Astrocyte (in vitro differentiated cells and primary cell): Measurements from ENCODE around the gene KYNU. TPM values are rescaled to one million over a fixed set of nuclear protein-coding genes. Genes with fewer than 3 reads are reported as not detected.

Experiments used
- DNase-seq: peaks from one replicate; pipeline ENCODE4 v3.0.0-alpha.2; 2010; ENCODE audit warnings: low read depth
- FAIRE-seq: peaks from 2 replicates; lab custom pipeline; 2011; peaks lifted over from hg19 to GRCh38; lab: Jason Lieb, UNC
- H2AFZ ChIP-seq: 2 replicates; pipeline ENCODE4 v1.6.0; 2012; ENCODE audit warnings: low read depth, low read length, inconsistent platforms
- H3K27ac ChIP-seq: 2 replicates; pipeline ENCODE4 v1.5.1; 2011; ENCODE audit warnings: low read depth, low read length, inconsistent platforms
- H3K27me3 ChIP-seq: 2 replicates; pipeline ENCODE4 v1.6.0; 2011; ENCODE audit warnings: low read length, inconsistent platforms; ENCODE audit not compliant: insufficient read depth
- H3K36me3 ChIP-seq: 2 replicates; pipeline ENCODE4 v1.5.1; 2011; ENCODE audit warnings: low read length, inconsistent platforms; ENCODE audit not compliant: insufficient read depth
- H3K4me1 ChIP-seq: 2 replicates; pipeline ENCODE4 v1.5.1; 2011; ENCODE audit warnings: low read length, inconsistent platforms; ENCODE audit not compliant: insufficient read depth
- H3K4me2 ChIP-seq: 2 replicates; pipeline ENCODE4 v1.6.0; 2012; ENCODE audit warnings: low read length, inconsistent platforms
- H3K4me3 ChIP-seq: 2 replicates; pipeline ENCODE4 v1.5.1; 2011; ENCODE audit warnings: low read depth, mild to moderate bottlenecking, low read length, inconsistent platforms; ENCODE audit not compliant: insufficient read depth
- H3K79me2 ChIP-seq: 2 replicates; pipeline ENCODE4 v1.6.0; 2012; ENCODE audit warnings: mild to moderate bottlenecking, low read length, inconsistent platforms; ENCODE audit not compliant: insufficient read depth
- H3K9ac ChIP-seq: 2 replicates; pipeline ENCODE4 v1.6.0; 2012; ENCODE audit warnings: mild to moderate bottlenecking, low read length, inconsistent platforms
- H3K9me3 ChIP-seq: 2 replicates; pipeline ENCODE4 v1.5.1; 2012; ENCODE audit warnings: low read depth, mild to moderate bottlenecking, low read length, inconsistent platforms; ENCODE audit not compliant: insufficient read depth
- H4K20me1 ChIP-seq: 2 replicates; pipeline ENCODE4 v1.6.0; 2012; ENCODE audit warnings: low read length, inconsistent platforms; ENCODE audit not compliant: insufficient read depth
- H3K27ac Mint-ChIP-seq: one replicate; pipeline ENCODE4 v1.8.0; 2021; ENCODE audit warnings: mild to moderate bottlenecking, mixed read lengths; ENCODE audit not compliant: unreplicated experiment
- H3K27me3 Mint-ChIP-seq: one replicate; pipeline ENCODE4 v1.8.0; 2021; ENCODE audit warnings: low read depth, mixed read lengths; ENCODE audit not compliant: unreplicated experiment
- H3K36me3 Mint-ChIP-seq: one replicate; pipeline ENCODE4 v1.8.0; 2021; ENCODE audit warnings: low read depth, mixed read lengths; ENCODE audit not compliant: unreplicated experiment
- H3K4me1 Mint-ChIP-seq: one replicate; pipeline ENCODE4 v1.8.0; 2021; ENCODE audit warnings: low read depth, mixed read lengths; ENCODE audit not compliant: unreplicated experiment
- H3K4me3 Mint-ChIP-seq: one replicate; pipeline ENCODE4 v1.8.0; 2021; ENCODE audit warnings: mild to moderate bottlenecking, moderate library complexity, mixed read lengths; ENCODE audit not compliant: unreplicated experiment
- H3K9me3 Mint-ChIP-seq: one replicate; pipeline ENCODE4 v1.8.0; 2021; ENCODE audit warnings: mild to moderate bottlenecking, mixed read lengths; ENCODE audit not compliant: unreplicated experiment
- CTCF ChIP-seq: IDR thresholded peaks from 2 replicates; pipeline ENCODE4 v1.5.1; 2011; ENCODE audit warnings: low read depth, mild to moderate bottlenecking, inconsistent platforms, low read length, moderate library complexity; ENCODE audit not compliant: insufficient read depth
- EZH2 ChIP-seq: IDR thresholded peaks from 2 replicates; pipeline ENCODE4 v1.6.1; 2012; ENCODE audit warnings: mild to moderate bottlenecking, low read length, inconsistent platforms; ENCODE audit not compliant: insufficient read depth
- total RNA-seq: library from RNA; stranded (reverse); gene quantifications from 2 replicates; pipeline ENCODE4 v1.2.1, GENCODE V29; 2021

KYNU gene
- total RNA-seq, 1 donor from 2014 or later: 1.2 TPM

GRCh38 chr2:143078104-143078503 is 200.6 kb downstream of the KYNU start:
- no peaks in the 10 kb centered on the region for H3K4me1 Mint-ChIP-seq
- Histone ChIP-seq H3K4me1 (no peaks in the 10 kb centered on the region), H3K36me3 (no peaks in the 10 kb centered on the region), H3K79me2 (no peaks in the 10 kb centered on the region), H2AFZ (no peak overlapping the region), H3K9ac (no peak overlapping the region), H3K4me2 (no peak overlapping the region), H3K9me3 (peaks cover 4% of the 10 kb centered on the region), H4K20me1 (no peaks in the 10 kb centered on the region), H3K27ac (no peak overlapping the region), H3K27me3 (no peaks in the 10 kb centered on the region), H3K4me3 (no peak overlapping the region)
- no peak overlapping the region for H3K4me3 Mint-ChIP-seq
- H3K9me3 Mint-ChIP-seq: peaks cover 8% of the 10 kb centered on the region
- no peaks in the 10 kb centered on the region for H3K27me3 Mint-ChIP-seq
- no peak for FAIRE-seq
- no peak for DNase-seq
- no peak for TF ChIP-seq CTCF
- no peak for TF ChIP-seq EZH2
- H3K27ac Mint-ChIP-seq: no peak overlapping the region
- no peaks in the 10 kb centered on the region for H3K36me3 Mint-ChIP-seq

GRCh38 chr2:143081616-143082015 is 204.2 kb downstream of the KYNU start:
- Histone ChIP-seq H3K27me3 (no peaks in the 10 kb centered on the region), H3K36me3 (no peaks in the 10 kb centered on the region), H3K9me3 (no peaks in the 10 kb centered on the region), H2AFZ (no peak overlapping the region), H3K4me1 (peaks cover 4% of the 10 kb centered on the region), H3K79me2 (no peaks in the 10 kb centered on the region), H3K27ac (no peak overlapping the region), H3K4me2 (no peak overlapping the region), H3K9ac (no peak overlapping the region), H4K20me1 (no peaks in the 10 kb centered on the region), H3K4me3 (no peak overlapping the region)
- Mint-ChIP-seq H3K4me1 (peaks cover 3% of the 10 kb centered on the region), H3K36me3 (no peaks in the 10 kb centered on the region), H3K27me3 (no peaks in the 10 kb centered on the region), H3K9me3 (no peaks in the 10 kb centered on the region), H3K27ac (no peak overlapping the region), H3K4me3 (no peak overlapping the region)
- DNase-seq (no peak), FAIRE-seq (no peak)
- TF ChIP-seq EZH2 (no peak), CTCF (no peak)

GRCh38 chr2:143083636-143084035 is 206.2 kb downstream of the KYNU start:
- no peak overlapping the region for H3K4me3 ChIP-seq
- no peaks in the 10 kb centered on the region for H4K20me1 ChIP-seq
- Mint-ChIP-seq H3K4me1 (peaks cover 3% of the 10 kb centered on the region), H3K27me3 (no peaks in the 10 kb centered on the region), H3K4me3 (no peak overlapping the region), H3K27ac (peak overlapping the region; percentile 77), H3K36me3 (no peaks in the 10 kb centered on the region), H3K9me3 (no peaks in the 10 kb centered on the region)
- no peak for FAIRE-seq
- H3K9ac ChIP-seq: no peak overlapping the region
- H3K27me3 ChIP-seq: no peaks in the 10 kb centered on the region
- DNase-seq: peak; percentile 84
- peak overlapping the region; percentile 36 for H3K27ac ChIP-seq
- peak overlapping the region; percentile 69 for H3K4me2 ChIP-seq
- peak overlapping the region; percentile 44 for H2AFZ ChIP-seq
- no peaks in the 10 kb centered on the region for H3K9me3 ChIP-seq
- H3K79me2 ChIP-seq: no peaks in the 10 kb centered on the region
- no peaks in the 10 kb centered on the region for H3K36me3 ChIP-seq
- H3K4me1 ChIP-seq: peaks cover 4% of the 10 kb centered on the region
- TF ChIP-seq CTCF (no peak), EZH2 (no peak)
